HepG2 (cell line): ENCODE measurements around the gene KCNB1. TPM values are rescaled to one million over a fixed set of nuclear protein-coding genes. Genes with fewer than 3 reads are reported as not detected.

Source experiments
- ARID4A ChIP-seq: sonication (generic); formaldehyde crosslinking; IDR thresholded peaks from 2 replicates; pipeline ENCODE4 v1.5.0; 2020; ENCODE audit warnings: mild to moderate bottlenecking, missing genetic modification reagents, borderline replicate concordance
- ATF3 ChIP-seq: sonication (generic); formaldehyde crosslinking; IDR thresholded peaks from 2 replicates; pipeline ENCODE4 v1.4.0; 2020; ENCODE audit warnings: missing genetic modification reagents
- BORCS8-MEF2B ChIP-seq: sonication (generic); formaldehyde crosslinking; IDR thresholded peaks from 2 replicates; pipeline ENCODE4 v1.8.0; 2022; ENCODE audit warnings: mild to moderate bottlenecking, missing genetic modification reagents
- CREB1 ChIP-seq, 2 experiments: fragments of 450-650 bp in 1 of 2; IDR thresholded peaks; 2 replicates each; pipeline ENCODE4 v1.6.1; 2016 to 2017; ENCODE audit warnings: control low read depth in 1 of 2, mild to moderate bottlenecking in 1 of 2, missing compliant biosample characterization in 1 of 2, missing genetic modification characterization in 1 of 2
- CTCF ChIP-seq: sonication (generic); formaldehyde crosslinking; IDR thresholded peaks from 2 replicates; pipeline ENCODE4 v1.5.0; 2020; ENCODE audit warnings: mild to moderate bottlenecking, missing genetic modification reagents, moderate library complexity
- EZH2 ChIP-seq: conservative IDR thresholded peaks from 2 replicates; pipeline ENCODE4 v1.6.1; 2012; ENCODE audit warnings: mild to moderate bottlenecking, low read depth, low read length, moderate library complexity
- FOXC1 ChIP-seq: sonication (generic); formaldehyde crosslinking; IDR thresholded peaks from 2 replicates; pipeline ENCODE4 v1.8.0; 2022; ENCODE audit warnings: mild to moderate bottlenecking, missing genetic modification reagents, borderline replicate concordance
- HES4 ChIP-seq: sonication (generic); formaldehyde crosslinking; IDR thresholded peaks from 2 replicates; pipeline ENCODE4 v1.9.0; 2021; ENCODE audit warnings: mild to moderate bottlenecking, missing genetic modification reagents, borderline replicate concordance
- KDM1A ChIP-seq: IDR thresholded peaks from 2 replicates; pipeline ENCODE4 v1.6.1; 2016; ENCODE audit warnings: missing compliant biosample characterization
- MYC ChIP-seq: sonication (generic); formaldehyde crosslinking; IDR thresholded peaks from 2 replicates; pipeline ENCODE4 v1.9.0; 2021; ENCODE audit warnings: missing genetic modification reagents, borderline replicate concordance
- PRDM10 ChIP-seq: sonication (generic); formaldehyde crosslinking; IDR thresholded peaks from 2 replicates; pipeline ENCODE4 v1.4.0; 2020; ENCODE audit warnings: low read depth, missing genetic modification reagents
- RARA ChIP-seq: IDR thresholded peaks from 2 replicates; pipeline ENCODE4 v1.6.1; 2016; ENCODE audit warnings: missing genetic modification reagents, missing compliant biosample characterization
- SMARCC2 ChIP-seq: fragments of 450-650 bp; IDR thresholded peaks from 2 replicates; pipeline ENCODE4 v1.6.1; 2017; ENCODE audit warnings: antibody characterized with exemption, mild to moderate bottlenecking
- XRCC5 ChIP-seq: fragments of 200-400 bp; formaldehyde crosslinking; optimal IDR thresholded peaks from 2 replicates; pipeline ENCODE3; 2017; ENCODE audit warnings: mild to moderate bottlenecking, low read length
- ZFP90 ChIP-seq: sonication (generic); formaldehyde crosslinking; IDR thresholded peaks from 2 replicates; pipeline ENCODE4 v1.8.0; 2022; ENCODE audit warnings: missing genetic modification reagents, mild to moderate bottlenecking, inconsistent platforms, borderline replicate concordance
- ZNF232 ChIP-seq: sonication (generic); formaldehyde crosslinking; IDR thresholded peaks from 2 replicates; pipeline ENCODE4 v1.4.0; 2020; ENCODE audit warnings: missing genetic modification reagents, borderline replicate concordance
- ZNF333 ChIP-seq: sonication (generic); formaldehyde crosslinking; IDR thresholded peaks from 2 replicates; pipeline ENCODE4 v1.4.0; 2020; ENCODE audit warnings: mild to moderate bottlenecking, missing genetic modification reagents, borderline replicate concordance
- ZNF567 ChIP-seq: sonication (generic); formaldehyde crosslinking; IDR thresholded peaks from 2 replicates; pipeline ENCODE4 v1.8.1; 2023; ENCODE audit warnings: mild to moderate bottlenecking, missing genetic modification reagents, borderline replicate concordance
- polyA plus RNA-seq, 8 experiments: library from polyadenylated mRNA; depleted of rRNA in 3 of 8; stranded (reverse) in 7 of 8; unstranded in 1 of 8; fragments of >200 nt; fragmentation: Illumina TruSeq in 4 of 8; extraction: Trizol in 4 of 8; gene quantifications; 2 replicates each; pipeline versions ENCODE4 v1.2.1 to v1.2.3, GENCODE V29; 2011 to 2016; ENCODE audit warnings: low read depth in 4 of 8, missing spikeins in 1 of 8, mixed read lengths in 1 of 8; ENCODE audit not compliant: insufficient read depth in 1 of 8
- total RNA-seq, 5 experiments: library from RNA; depleted of rRNA; stranded (reverse); fragments of >200 nt; fragmentation: Illumina TruSeq; extraction: Trizol; gene quantifications; 2 replicates each; pipeline ENCODE4 v1.2.3, GENCODE V29; 2016; ENCODE audit warnings: low read depth in 1 of 5

The KCNB1 gene
- total and polyA plus RNA-seq, 2 of the 13 experiments (the other 11 are each of a cell fraction or from before 2014, with no cell fraction given), result 0.02 TPM; not detected in 1

- TF ChIP-seq RARA (CRISPR knock-in tag) (0 out of 2 replicates have a peak, but pooled peaks have one; percentile 9), MYC (CRISPR knock-in tag) (0 out of 2 replicates have a peak, but pooled peaks have one; percentile 40), KDM1A (CRISPR knock-in tag) (no peak), ZNF567 (CRISPR knock-in tag) (no peak), CREB1 (IDR thresholded peaks at IDR 0.05) (peak; percentile 58), CREB1 (CRISPR knock-in tag; IDR thresholded peaks at IDR 0.05) (no peak), ZFP90 (0 out of 2 replicates have a peak, but pooled peaks have one; percentile 32), ZNF232 (peak; percentile 30; the same call in 1 of the 2 replicates), ZNF333 (CRISPR knock-in tag) (no peak), ARID4A (0 out of 2 replicates have a peak, but pooled peaks have one; percentile 33), PRDM10 (CRISPR knock-in tag) (no peak), EZH2 (peak; percentile 74; the same call in 1 of the 2 replicates), XRCC5 (peak; percentile 53), ATF3 (CRISPR knock-in tag) (peak; percentile 75), HES4 (CRISPR knock-in tag) (0 out of 2 replicates have a peak, but pooled peaks have one; percentile 33), FOXC1 (0 out of 2 replicates have a peak, but pooled peaks have one; percentile 79), BORCS8-MEF2B (CRISPR knock-in tag) (0 out of 2 replicates have a peak, but pooled peaks have one; percentile 39), CTCF (CRISPR knock-in tag) (peak; percentile 84), SMARCC2 (no peak)
These were observed 26.1 kb upstream of the KCNB1 start (continued) for GRCh38 chr20:49508435-49509199.
